Bronchial smooth muscle cell (primary cell): ENCODE data around the gene SPDYC. TPM values are rescaled to one million over a fixed set of nuclear protein-coding genes. Genes with fewer than 3 reads are reported as not detected.

Source experiments
- total RNA-seq: library from RNA; depleted of rRNA; stranded (reverse); fragments of >200 nt; gene quantifications from 2 replicates; pipeline ENCODE4 v1.2.1, GENCODE V29; 2014

Gene SPDYC, protein sequence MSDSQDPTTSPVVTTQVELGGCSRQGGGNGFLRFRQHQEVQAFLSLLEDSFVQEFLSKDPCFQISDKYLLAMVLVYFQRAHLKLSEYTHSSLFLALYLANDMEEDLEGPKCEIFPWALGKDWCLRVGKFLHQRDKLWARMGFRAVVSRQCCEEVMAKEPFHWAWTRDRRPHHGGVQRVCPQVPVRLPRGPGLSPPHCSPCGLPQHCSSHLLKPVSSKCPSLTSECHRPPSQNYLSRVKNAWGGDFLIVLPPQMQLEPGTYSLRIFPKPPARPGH
- total RNA-seq: not detected in 2 replicates

GRCh38 chr11:65170058-65170534 lies at the start of gene SPDYC:
Gene SPDYC (plus strand): TSS chr11:65170233. CDS start chr11:65171358, 1,125 bp downstream.

DNA sequence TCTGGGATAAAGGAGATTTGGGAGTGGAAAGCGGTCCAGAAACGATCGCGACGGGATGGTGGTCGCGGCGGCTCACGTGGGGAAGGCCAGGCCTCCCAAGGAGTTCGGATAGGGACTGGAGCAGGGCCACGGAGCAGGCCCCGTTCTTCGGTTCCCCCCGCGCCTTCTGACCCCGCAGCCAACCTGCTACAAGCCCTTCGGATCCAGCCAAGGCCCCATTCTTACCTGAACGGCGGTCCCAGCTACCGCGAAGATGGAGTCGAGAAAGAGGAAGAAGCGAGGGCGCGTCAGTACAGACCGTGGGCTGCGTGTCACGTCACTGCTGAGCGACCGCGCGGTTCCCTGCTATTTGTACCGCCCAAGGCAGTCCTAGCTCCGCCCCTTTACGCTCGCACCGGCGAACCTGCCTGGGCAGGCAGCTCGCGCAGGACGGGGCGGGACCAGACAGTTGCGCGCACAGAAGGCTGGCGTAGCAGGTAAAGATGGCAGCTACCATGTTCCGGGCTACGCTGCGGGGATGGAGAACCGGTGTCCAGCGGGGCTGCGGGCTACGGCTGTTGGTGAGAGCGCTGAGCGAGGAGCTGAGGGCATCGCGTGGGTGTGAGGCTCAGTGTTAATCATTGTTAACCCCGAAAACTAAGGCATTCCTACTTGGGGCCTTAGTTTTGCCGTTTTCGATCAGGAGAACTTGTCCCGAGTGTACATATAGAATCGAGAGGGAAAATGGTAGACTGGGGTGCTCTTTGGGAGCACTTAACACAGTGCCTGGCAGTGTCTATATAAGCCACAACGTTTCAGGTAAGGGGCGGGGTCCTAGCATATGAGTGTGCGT lies 48.0 kb upstream of the SPDYC start, which contains the start of the genes FAU and MRPL49:
FAU (minus strand) TSS at position 270 of the 832 bp plus-strand sequence. CDS start 321 bp downstream, outside the sequence.
MRPL49 (plus strand) TSS at position 457 of the 832 bp plus-strand sequence; CDS start at position 483, 26 bp downstream.

GRCh38 chr11:65134240-65134951 lies 35.6 kb upstream of the SPDYC start, which contains the start of gene SYVN1:
Gene SYVN1 (minus strand): TSS chr11:65134519. CDS start chr11:65133601, 918 bp downstream.

DNA sequence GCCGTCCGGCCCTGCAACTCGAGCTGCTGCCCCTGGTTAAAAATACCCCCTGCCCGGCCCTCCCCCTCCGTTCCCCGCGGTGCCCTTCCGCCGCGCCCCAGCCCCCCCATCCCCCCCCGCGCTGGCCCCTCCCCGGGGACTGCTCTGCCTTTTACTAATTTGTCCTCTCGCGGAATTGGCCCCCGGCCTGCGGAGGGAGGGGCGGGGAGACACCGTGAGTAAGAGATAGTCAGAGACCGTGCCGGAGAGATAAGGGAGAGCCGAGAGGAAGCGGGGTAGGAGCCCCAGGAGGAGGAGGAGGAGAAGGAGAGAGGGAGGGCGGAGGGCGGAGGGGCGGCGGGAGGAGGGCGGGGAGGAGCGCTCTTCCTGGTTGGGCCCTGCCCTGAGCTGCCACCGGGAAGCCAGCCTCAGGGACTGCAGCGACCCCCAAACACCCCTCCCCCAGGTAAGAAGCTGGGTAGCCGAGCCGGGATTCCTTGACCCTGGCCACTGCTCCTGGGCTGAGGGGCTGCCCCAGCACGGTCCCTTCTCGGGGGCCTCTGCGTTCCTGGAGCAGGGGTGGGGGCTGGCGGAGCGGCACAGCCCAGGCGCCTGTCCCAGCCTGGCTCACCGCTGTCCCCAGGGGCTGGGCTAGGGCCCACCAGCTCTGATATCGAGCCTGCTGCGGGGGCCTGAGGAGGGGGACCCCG lies 11.7 kb downstream of the SPDYC start, which contains the start of gene CAPN1:
CAPN1 (plus strand) TSS at position 360 of the 689 bp plus-strand sequence. CDS start 774 bp downstream, outside the sequence.

Other genes starting within 250 kb of the SPDYC start
- gene PPP2R5B, start 245.5 kb upstream of the SPDYC start, total RNA-seq: 5.8 and 6.4 TPM in 2 replicates
- gene GPHA2, start 234.3 kb upstream of the SPDYC start, total RNA-seq: not detected in 2 replicates
- gene MAJIN, start 198.1 kb upstream of the SPDYC start, total RNA-seq: not detected in 2 replicates
- gene BATF2, start 173.3 kb upstream of the SPDYC start, total RNA-seq: 0.26 and 0.63 TPM in 2 replicates
- gene ARL2, start 156.1 kb upstream of the SPDYC start, total RNA-seq: 91.1 and 126 TPM in 2 replicates
- gene SNX15, start 142.8 kb upstream of the SPDYC start, total RNA-seq: 8.4 and 15.0 TPM in 2 replicates
- 7.9 and 8.5 TPM in 2 replicates for gene SAC3D1, start 129.0 kb upstream of the SPDYC start, total RNA-seq
- gene NAALADL1, start 111.7 kb upstream of the SPDYC start, total RNA-seq: 35.3 and 38.0 TPM in 2 replicates
- gene CDCA5, start 86.2 kb upstream of the SPDYC start, total RNA-seq: 0.34 and 1.6 TPM in 2 replicates
- gene ZFPL1, start 86.0 kb upstream of the SPDYC start, total RNA-seq: 26.0 and 32.2 TPM in 2 replicates
- gene VPS51, start 74.0 kb upstream of the SPDYC start, total RNA-seq: 200 and 290 TPM in 2 replicates
- 5.2 and 10.9 TPM in 2 replicates for gene TM7SF2, start 58.4 kb upstream of the SPDYC start, total RNA-seq
- gene ZNHIT2, start 52.5 kb upstream of the SPDYC start, total RNA-seq: 6.4 and 6.6 TPM in 2 replicates
- 487 and 512 TPM in 2 replicates for gene FAU, start 48.1 kb upstream of the SPDYC start, total RNA-seq
- gene MRPL49, start 47.9 kb upstream of the SPDYC start, total RNA-seq: 25.3 and 35.5 TPM in 2 replicates
- 9.5 and 15.5 TPM in 2 replicates for gene SYVN1, start 35.7 kb upstream of the SPDYC start, total RNA-seq
- gene CAPN1, start 11.7 kb downstream of the SPDYC start, total RNA-seq: 64.3 and 93.6 TPM in 2 replicates
- 0.69 and 3.5 TPM in 2 replicates for gene POLA2, start 91.7 kb downstream of the SPDYC start, total RNA-seq
- 15.6 and 33.7 TPM in 2 replicates for gene CDC42EP2, start 144.6 kb downstream of the SPDYC start, total RNA-seq
- gene DPF2, start 163.6 kb downstream of the SPDYC start, total RNA-seq: 25.0 and 27.0 TPM in 2 replicates
- gene TIGD3, start 184.5 kb downstream of the SPDYC start, total RNA-seq: under 0.01 TPM in 2 replicates
- 0.77 and 0.95 TPM in 2 replicates for gene SLC25A45, start 212.4 kb downstream of the SPDYC start, total RNA-seq
- 17.2 and 23.9 TPM in 2 replicates for gene FRMD8, start 216.4 kb downstream of the SPDYC start, total RNA-seq